Measurements from ENCODE around the gene ADCY10.

DNA sequence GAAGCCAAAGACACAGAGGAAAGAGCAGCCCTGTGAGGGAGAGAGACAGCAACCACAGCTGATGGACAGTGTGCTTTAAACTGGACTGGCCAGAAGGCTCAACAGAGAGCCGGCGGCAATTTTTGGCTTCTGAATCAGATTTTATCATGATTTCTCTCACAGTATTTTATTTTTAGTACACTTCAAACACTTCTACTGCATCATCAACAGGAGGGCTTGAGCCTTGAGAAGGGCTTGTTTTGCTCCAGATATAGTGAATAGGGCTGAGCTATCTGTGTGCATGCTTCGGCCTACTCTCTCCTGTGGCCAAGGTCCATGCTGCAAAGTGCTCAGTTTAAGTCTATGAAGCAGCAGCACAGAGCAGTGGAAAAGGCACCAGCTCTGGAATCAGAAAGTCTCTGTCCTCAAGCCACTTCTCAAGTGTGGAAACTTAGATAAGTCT, 33.3 kb downstream of the ADCY10 start:
- TF ChIP-seq, protein P1, sequence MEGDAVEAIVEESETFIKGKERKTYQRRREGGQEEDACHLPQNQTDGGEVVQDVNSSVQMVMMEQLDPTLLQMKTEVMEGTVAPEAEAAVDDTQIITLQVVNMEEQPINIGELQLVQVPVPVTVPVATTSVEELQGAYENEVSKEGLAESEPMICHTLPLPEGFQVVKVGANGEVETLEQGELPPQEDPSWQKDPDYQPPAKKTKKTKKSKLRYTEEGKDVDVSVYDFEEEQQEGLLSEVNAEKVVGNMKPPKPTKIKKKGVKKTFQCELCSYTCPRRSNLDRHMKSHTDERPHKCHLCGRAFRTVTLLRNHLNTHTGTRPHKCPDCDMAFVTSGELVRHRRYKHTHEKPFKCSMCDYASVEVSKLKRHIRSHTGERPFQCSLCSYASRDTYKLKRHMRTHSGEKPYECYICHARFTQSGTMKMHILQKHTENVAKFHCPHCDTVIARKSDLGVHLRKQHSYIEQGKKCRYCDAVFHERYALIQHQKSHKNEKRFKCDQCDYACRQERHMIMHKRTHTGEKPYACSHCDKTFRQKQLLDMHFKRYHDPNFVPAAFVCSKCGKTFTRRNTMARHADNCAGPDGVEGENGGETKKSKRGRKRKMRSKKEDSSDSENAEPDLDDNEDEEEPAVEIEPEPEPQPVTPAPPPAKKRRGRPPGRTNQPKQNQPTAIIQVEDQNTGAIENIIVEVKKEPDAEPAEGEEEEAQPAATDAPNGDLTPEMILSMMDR (conservative IDR thresholded peaks at IDR 0.05): no peak
- TF ChIP-seq EZH2 (IDR thresholded peaks at IDR 0.05; ENCODE audit: low read depth): no peak
